CD4-positive, CD25-positive, alpha-beta regulatory T cell (primary cell): ENCODE data around the gene SDK1. TPM values are rescaled to one million over a fixed set of nuclear protein-coding genes. Genes with fewer than 3 reads are reported as not detected.
A peak's percentile ranks its signal among the peaks of the same experiment; 100 is the strongest.

Source experiments
- ATAC-seq, 2 donors: fragments of 150-1000 bp; cut with Tn5 transposase; one replicate each; pipeline ENCODE4 v1.10.0; 2021; ENCODE audit warnings: low read depth in 2 of 2, moderate number of reproducible peaks in 2 of 2, moderate library complexity in 1 of 2
- DNase-seq, 3 donors: peaks; one replicate each; pipeline versions ENCODE4 v3.0.0 to v3.0.0-alpha.2; 2012 to 2022; ENCODE audit warnings: mixed read lengths in 1 of 3
- H3K27ac ChIP-seq: one replicate; pipeline ENCODE4 v1.7.0; 2013; ENCODE audit warnings: mild to moderate bottlenecking, low read length; ENCODE audit not compliant: insufficient read depth, poor library complexity, severe bottlenecking
- H3K27me3 ChIP-seq: one replicate; pipeline ENCODE4 v1.7.0; 2013; ENCODE audit warnings: low read length; ENCODE audit not compliant: control insufficient read depth, insufficient read depth
- H3K36me3 ChIP-seq: one replicate; pipeline ENCODE4 v1.7.0; 2013; ENCODE audit warnings: mild to moderate bottlenecking, low read length, moderate library complexity; ENCODE audit not compliant: control insufficient read depth, insufficient read depth
- H3K4me1 ChIP-seq: 2 replicates; pipeline ENCODE4 v1.7.0; 2013; ENCODE audit warnings: mild to moderate bottlenecking, low read length; ENCODE audit not compliant: insufficient read depth, control insufficient read depth, poor library complexity, severe bottlenecking
- H3K4me3 ChIP-seq: one replicate; pipeline ENCODE4 v1.7.0; 2013; ENCODE audit warnings: low read depth, mild to moderate bottlenecking, low read length, moderate library complexity
- H3K9me3 ChIP-seq, 2 experiments: 1 replicate in 1 of 2; 2 replicates in 1 of 2; pipeline ENCODE4 v1.7.0; 2013; ENCODE audit warnings: low read length in 2 of 2, mild to moderate bottlenecking in 1 of 2, moderate library complexity in 1 of 2; ENCODE audit not compliant: control insufficient read depth in 2 of 2
- H3K27ac Mint-ChIP-seq, 3 donors: one replicate each; pipeline ENCODE4 v1.8.0; 2020 to 2022; ENCODE audit warnings: mild to moderate bottlenecking in 3 of 3, mixed read lengths in 3 of 3, moderate library complexity in 2 of 3
- H3K27me3 Mint-ChIP-seq: one replicate; pipeline ENCODE4 v1.8.0; 2022; ENCODE audit warnings: mild to moderate bottlenecking, mixed read lengths
- H3K36me3 Mint-ChIP-seq: one replicate; pipeline ENCODE4 v1.8.0; 2020; ENCODE audit warnings: mixed read lengths
- H3K4me1 Mint-ChIP-seq, 4 donors: one replicate each; pipeline ENCODE4 v1.8.0; 2020 to 2022; ENCODE audit warnings: mixed read lengths in 4 of 4, mild to moderate bottlenecking in 1 of 4
- H3K4me3 Mint-ChIP-seq, 4 donors: one replicate each; pipeline ENCODE4 v1.8.0; 2020 to 2022; ENCODE audit warnings: mild to moderate bottlenecking in 4 of 4, mixed read lengths in 4 of 4, moderate library complexity in 3 of 4
- H3K9me3 Mint-ChIP-seq, 7 donors: one replicate each; pipeline ENCODE4 v1.8.0; 2020 to 2022; ENCODE audit warnings: mixed read lengths in 7 of 7, mild to moderate bottlenecking in 3 of 7, moderate library complexity in 2 of 7
- polyA plus RNA-seq, 4 donors: library from polyadenylated mRNA; unstranded; fragments of 300-500 nt; fragmentation: Illumina TruSeq; gene quantifications; one replicate each; pipeline ENCODE4 v1.2.3, GENCODE V29; 2021
- total RNA-seq: library from RNA; stranded (reverse); gene quantifications from one replicate; pipeline ENCODE4 v1.2.3, GENCODE V29; 2022

SDK1 gene
- total and polyA plus RNA-seq, 5 donors from 2014 or later = 0.47 TPM; not detected in 4

DNA sequence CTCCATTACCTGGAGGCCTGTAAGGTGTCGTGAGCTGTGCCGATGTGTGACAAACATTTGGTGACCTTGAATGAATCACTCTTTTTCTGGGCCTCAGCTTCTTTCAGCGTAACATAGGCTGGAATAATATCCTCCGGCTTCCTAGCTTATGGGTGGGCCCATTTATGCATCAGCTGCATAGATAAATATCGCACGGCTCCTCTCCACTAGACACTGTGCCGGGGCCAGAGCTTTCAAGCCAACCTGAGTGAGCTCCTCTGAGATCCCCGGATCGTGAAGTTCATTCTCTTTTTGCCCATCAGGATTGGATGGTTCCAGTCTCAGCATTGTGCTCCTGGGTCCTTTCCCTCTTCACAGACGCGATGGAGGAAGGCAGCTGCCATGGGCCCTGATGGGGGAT is 806.8 kb downstream of the SDK1 start:
- Mint-ChIP-seq H3K9me3 (peaks cover 0 to 2% (median 0%) of the 10 kb centered on the region in 7 donors), H3K4me1 (no peaks in the 10 kb centered on the region), H3K4me3 (no peak overlapping the region), H3K36me3 (no peaks in the 10 kb centered on the region), H3K27ac (no peak overlapping the region), H3K27me3 (no peaks in the 10 kb centered on the region)
- Histone ChIP-seq H3K9me3 (no peaks in the 10 kb centered on the region), H3K4me3 (no peak overlapping the region), H3K27ac (no peak overlapping the region), H3K27me3 (no peaks in the 10 kb centered on the region), H3K4me1 (no peaks in the 10 kb centered on the region), H3K36me3 (no peaks in the 10 kb centered on the region)
- DNase-seq (no peak), ATAC-seq (no peak)

GRCh38 chr7:4108951-4109350 is 807.9 kb downstream of the SDK1 start:
- H3K27ac ChIP-seq = no peak overlapping the region
- Mint-ChIP-seq H3K27me3 (no peaks in the 10 kb centered on the region), H3K4me3 (no peak overlapping the region), H3K9me3 (peaks cover 0 to 2% (median 0%) of the 10 kb centered on the region in 7 donors), H3K27ac (no peak overlapping the region), H3K4me1 (no peaks in the 10 kb centered on the region), H3K36me3 (no peaks in the 10 kb centered on the region)
- DNase-seq = no peak
- H3K4me1 ChIP-seq = no peaks in the 10 kb centered on the region
- no peaks in the 10 kb centered on the region for H3K36me3 ChIP-seq
- H3K27me3 ChIP-seq = no peaks in the 10 kb centered on the region
- no peaks in the 10 kb centered on the region for H3K9me3 ChIP-seq
- no peak for ATAC-seq
- no peak overlapping the region for H3K4me3 ChIP-seq

- H3K9me3 ChIP-seq = no peaks in the 10 kb centered on the region
- no peaks in the 10 kb centered on the region for H3K36me3 Mint-ChIP-seq
- H3K4me1 Mint-ChIP-seq = no peaks in the 10 kb centered on the region
- no peak overlapping the region for H3K4me3 Mint-ChIP-seq
- H3K27me3 Mint-ChIP-seq = no peaks in the 10 kb centered on the region
- H3K9me3 Mint-ChIP-seq = peaks cover 0 to 2% (median 0%) of the 10 kb centered on the region in 7 donors
- ATAC-seq (no peak), DNase-seq (no peak)
- no peaks in the 10 kb centered on the region for H3K27me3 ChIP-seq
- H3K4me3 ChIP-seq = no peak overlapping the region
- no peak overlapping the region for H3K27ac ChIP-seq
- H3K4me1 ChIP-seq = no peaks in the 10 kb centered on the region
- H3K36me3 ChIP-seq = no peaks in the 10 kb centered on the region
- H3K27ac Mint-ChIP-seq = no peak overlapping the region
Observed at GRCh38 chr7:4109481-4110110, 808.5 kb downstream of the SDK1 start.

DNA sequence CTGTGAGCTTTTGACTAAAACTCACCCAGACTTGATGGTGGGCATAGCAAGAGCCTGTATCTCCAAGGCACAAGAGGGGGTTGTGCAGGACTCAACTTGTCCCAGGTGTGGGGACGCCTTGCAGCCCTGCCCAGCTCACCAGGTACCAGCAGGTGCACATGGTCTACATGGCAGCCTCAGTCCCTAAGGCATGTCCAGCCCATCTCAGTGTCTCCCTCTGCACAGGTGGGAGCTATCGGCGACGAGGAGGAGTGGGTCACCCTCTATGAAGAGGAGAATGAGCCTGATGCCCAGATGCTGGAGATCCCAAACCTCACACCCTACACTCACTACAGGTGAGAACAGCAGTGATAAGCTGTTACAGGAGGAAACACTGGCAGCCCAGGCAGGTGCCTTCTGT is 809.4 kb downstream of the SDK1 start:
- no peaks in the 10 kb centered on the region for H3K36me3 ChIP-seq
- Mint-ChIP-seq H3K4me1 (no peaks in the 10 kb centered on the region), H3K9me3 (peaks cover 0 to 2% (median 0%) of the 10 kb centered on the region in 7 donors), H3K36me3 (no peaks in the 10 kb centered on the region), H3K27ac (no peak overlapping the region), H3K27me3 (no peaks in the 10 kb centered on the region), H3K4me3 (no peak overlapping the region)
- DNase-seq (no peak), ATAC-seq (no peak)
- H3K27ac ChIP-seq = no peak overlapping the region
- H3K4me1 ChIP-seq = no peaks in the 10 kb centered on the region
- H3K27me3 ChIP-seq = no peaks in the 10 kb centered on the region
- H3K4me3 ChIP-seq = no peak overlapping the region
- no peaks in the 10 kb centered on the region for H3K9me3 ChIP-seq

DNA sequence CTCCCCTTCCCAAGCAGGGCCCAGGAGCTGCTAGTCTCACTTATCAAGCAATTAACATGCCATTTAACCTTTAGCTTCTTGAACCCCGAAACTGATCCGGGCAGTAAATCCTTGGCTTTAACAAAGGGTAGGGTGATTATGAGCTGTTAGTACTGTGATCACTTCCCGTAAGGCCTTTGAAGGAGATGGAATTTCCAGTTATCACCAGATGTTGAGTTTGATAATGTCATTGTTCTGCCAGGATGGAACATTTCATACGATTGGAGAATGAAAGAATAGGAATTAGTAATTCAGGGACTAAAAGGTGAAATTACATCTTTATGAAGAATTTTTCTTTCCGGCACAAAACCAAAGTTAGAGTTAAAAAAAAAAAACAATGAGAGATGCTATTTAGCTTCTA is 810.1 kb downstream of the SDK1 start:
- ATAC-seq (no peak), DNase-seq (no peak)
- Mint-ChIP-seq H3K4me1 (no peaks in the 10 kb centered on the region), H3K36me3 (no peaks in the 10 kb centered on the region), H3K4me3 (no peak overlapping the region), H3K9me3 (peaks cover 0 to 2% (median 0%) of the 10 kb centered on the region in 7 donors), H3K27me3 (no peaks in the 10 kb centered on the region), H3K27ac (no peak overlapping the region)
- no peaks in the 10 kb centered on the region for H3K36me3 ChIP-seq
- H3K4me1 ChIP-seq = no peaks in the 10 kb centered on the region
- H3K9me3 ChIP-seq = no peaks in the 10 kb centered on the region
- H3K27me3 ChIP-seq = no peaks in the 10 kb centered on the region
- no peak overlapping the region for H3K27ac ChIP-seq
- no peak overlapping the region for H3K4me3 ChIP-seq

GRCh38 chr7:4113271-4113670 is 812.2 kb downstream of the SDK1 start:
- H3K9me3 Mint-ChIP-seq = peaks cover 0 to 7% (median 0%) of the 10 kb centered on the region in 7 donors
- Histone ChIP-seq H3K27me3 (no peaks in the 10 kb centered on the region), H3K36me3 (no peaks in the 10 kb centered on the region), H3K9me3 (no peaks in the 10 kb centered on the region), H3K4me1 (no peaks in the 10 kb centered on the region), H3K4me3 (no peak overlapping the region), H3K27ac (no peak overlapping the region)
- no peak overlapping the region for H3K27ac Mint-ChIP-seq
- no peaks in the 10 kb centered on the region for H3K36me3 Mint-ChIP-seq
- no peak overlapping the region for H3K4me3 Mint-ChIP-seq
- DNase-seq (no peak), ATAC-seq (no peak)
- no peaks in the 10 kb centered on the region for H3K4me1 Mint-ChIP-seq
- no peaks in the 10 kb centered on the region for H3K27me3 Mint-ChIP-seq

DNA sequence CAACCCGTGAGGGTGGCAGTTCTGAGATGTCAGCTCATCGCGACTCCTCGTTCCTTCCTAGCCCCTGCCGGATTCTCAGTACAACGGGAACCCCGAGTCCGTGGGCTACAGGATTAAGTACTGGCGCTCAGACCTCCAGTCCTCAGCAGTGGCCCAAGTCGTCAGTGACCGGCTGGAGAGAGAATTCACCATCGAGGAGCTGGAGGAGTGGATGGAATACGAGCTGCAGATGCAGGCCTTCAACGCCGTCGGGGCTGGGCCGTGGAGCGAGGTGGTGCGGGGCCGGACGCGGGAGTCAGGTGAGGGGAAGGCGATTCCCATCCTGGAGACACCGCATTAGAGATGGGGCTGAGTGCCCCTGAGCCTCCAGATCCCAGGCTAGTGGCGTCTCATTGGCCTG is 812.9 kb downstream of the SDK1 start:
- no peaks in the 10 kb centered on the region for H3K4me1 ChIP-seq
- H3K27me3 Mint-ChIP-seq = no peaks in the 10 kb centered on the region
- H3K36me3 ChIP-seq = no peaks in the 10 kb centered on the region
- no peaks in the 10 kb centered on the region for H3K36me3 Mint-ChIP-seq
- no peak for ATAC-seq
- DNase-seq = no peak
- peaks cover 0 to 11% (median 2%) of the 10 kb centered on the region in 7 donors for H3K9me3 Mint-ChIP-seq
- H3K27me3 ChIP-seq = no peaks in the 10 kb centered on the region
- H3K4me3 Mint-ChIP-seq = no peak overlapping the region
- no peak overlapping the region for H3K27ac Mint-ChIP-seq
- no peak overlapping the region for H3K27ac ChIP-seq
- H3K4me1 Mint-ChIP-seq = no peaks in the 10 kb centered on the region
- no peak overlapping the region for H3K4me3 ChIP-seq
- H3K9me3 ChIP-seq = no peaks in the 10 kb centered on the region

DNA sequence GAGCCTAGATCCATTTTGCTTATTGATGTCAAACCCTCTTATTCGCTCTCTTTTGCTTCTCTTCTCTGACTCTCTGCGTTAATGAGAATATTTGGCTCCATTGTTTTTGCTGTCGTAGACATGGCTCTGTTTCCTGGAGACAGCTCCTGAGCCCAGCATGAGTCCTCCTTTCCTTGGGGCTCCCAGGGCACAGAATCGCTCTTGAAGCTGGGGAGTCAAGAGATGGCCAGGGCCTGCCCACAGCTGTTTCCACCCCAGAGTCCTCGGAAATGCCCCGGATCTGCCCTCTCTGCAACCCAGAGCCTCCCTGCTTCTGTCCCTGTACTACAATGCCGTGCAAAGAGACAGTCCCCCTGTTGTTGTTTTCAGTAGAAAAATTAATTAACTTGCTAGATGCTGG is 814.4 kb downstream of the SDK1 start:
- Histone ChIP-seq H3K4me1 (no peaks in the 10 kb centered on the region), H3K36me3 (no peaks in the 10 kb centered on the region), H3K27ac (no peak overlapping the region), H3K9me3 (no peaks in the 10 kb centered on the region), H3K27me3 (no peaks in the 10 kb centered on the region), H3K4me3 (no peak overlapping the region)
- H3K9me3 Mint-ChIP-seq = peaks cover 0 to 11% (median 4%) of the 10 kb centered on the region in 7 donors
- H3K27ac Mint-ChIP-seq = peak overlapping the region in 1 of 3 donors; percentile 84
- DNase-seq (no peak), ATAC-seq (no peak)
- H3K4me3 Mint-ChIP-seq = no peak overlapping the region
- no peaks in the 10 kb centered on the region for H3K4me1 Mint-ChIP-seq
- no peaks in the 10 kb centered on the region for H3K27me3 Mint-ChIP-seq
- H3K36me3 Mint-ChIP-seq = no peaks in the 10 kb centered on the region
